Measurements from ENCODE around the gene TSPYL6.

GRCh38 chr2:54207666-54208195, 48.3 kb downstream of the TSPYL6 start:
- no peak for TF ChIP-seq CTCF (IDR thresholded peaks at IDR 0.05; ENCODE audit: poor library complexity)
- no peak for TF ChIP-seq EZH2phosphoT487 (IDR thresholded peaks at IDR 0.05; ENCODE audit: low read depth, severe bottlenecking, unreplicated experiment)

Measured in hepatocyte (in vitro differentiated cells).